ELR (cell line): ENCODE data around the gene WDHD1.
A peak's percentile ranks its signal among the peaks of the same experiment; 100 is the strongest.
"Not testable (repeated sequence)": the region's sequence is repeated elsewhere in the genome, so short reads cannot be mapped to it uniquely, and the experiment has no call there.

Experiments used
- DNase-seq: peaks from one replicate; pipeline ENCODE4 v3.0.0-alpha.2; 2015; ENCODE audit warnings: low read depth

WDHD1 gene

DNA sequence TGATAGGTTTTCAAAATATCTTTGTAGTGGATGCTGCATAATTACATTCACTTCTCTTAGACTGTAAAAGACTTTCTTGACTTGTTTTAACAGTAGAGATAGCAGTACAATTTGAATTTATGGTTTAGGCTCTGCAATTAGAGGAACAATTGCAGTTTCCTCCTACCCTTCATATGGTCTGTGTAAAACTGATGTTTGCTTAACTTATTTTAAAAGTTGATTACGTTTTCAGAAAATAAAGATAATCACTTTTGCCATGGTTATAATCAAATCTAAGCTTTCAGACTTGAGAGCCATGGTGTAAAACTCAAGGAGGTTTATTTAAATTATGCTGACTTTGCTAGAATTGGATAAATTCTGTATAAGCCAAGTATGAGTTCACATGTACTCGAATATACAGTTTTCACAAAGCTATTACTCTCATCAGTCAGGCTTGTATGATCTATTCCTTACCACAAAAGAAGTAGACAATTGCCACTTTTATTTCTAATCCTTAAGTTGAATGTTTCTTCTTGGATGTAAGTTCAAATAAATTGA lies 22.1 kb upstream of the WDHD1 start:
- no peak for DNase-seq

DNA sequence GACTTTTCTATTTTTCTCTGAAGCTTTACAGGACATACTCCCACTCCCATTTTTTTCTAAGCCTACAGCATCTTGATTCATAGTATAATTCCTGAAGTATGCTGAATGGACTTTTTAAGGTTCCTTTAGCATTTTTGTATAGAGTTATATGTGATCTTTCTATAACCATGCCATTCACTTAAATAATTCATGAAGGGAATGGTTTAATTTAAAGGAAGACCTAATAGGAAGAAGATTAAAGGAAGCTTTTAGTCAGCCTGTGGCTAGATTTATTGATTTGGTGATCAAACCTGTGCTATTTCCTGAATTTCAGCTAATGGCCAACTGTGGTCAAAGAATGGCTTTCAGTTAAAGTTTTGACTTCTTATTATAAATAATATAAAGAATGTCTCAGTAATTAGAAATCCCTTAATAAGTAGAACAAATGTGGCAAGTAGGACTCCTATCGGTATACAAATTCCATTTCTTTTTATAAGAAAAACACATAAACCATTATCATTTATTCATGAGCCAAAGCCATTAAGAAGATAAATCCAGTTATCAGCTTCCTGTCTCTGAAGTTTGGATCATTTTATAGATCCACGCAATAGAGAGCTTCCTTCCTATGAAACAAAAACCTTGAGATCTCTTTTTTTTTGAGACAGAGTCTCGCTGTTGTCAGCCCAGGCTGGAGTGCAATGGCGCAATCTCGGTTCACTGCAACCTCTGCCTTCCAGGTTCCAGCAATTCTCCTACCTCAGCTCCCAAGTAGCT lies 20.6 kb upstream of the WDHD1 start:
- no peak for DNase-seq

DNA sequence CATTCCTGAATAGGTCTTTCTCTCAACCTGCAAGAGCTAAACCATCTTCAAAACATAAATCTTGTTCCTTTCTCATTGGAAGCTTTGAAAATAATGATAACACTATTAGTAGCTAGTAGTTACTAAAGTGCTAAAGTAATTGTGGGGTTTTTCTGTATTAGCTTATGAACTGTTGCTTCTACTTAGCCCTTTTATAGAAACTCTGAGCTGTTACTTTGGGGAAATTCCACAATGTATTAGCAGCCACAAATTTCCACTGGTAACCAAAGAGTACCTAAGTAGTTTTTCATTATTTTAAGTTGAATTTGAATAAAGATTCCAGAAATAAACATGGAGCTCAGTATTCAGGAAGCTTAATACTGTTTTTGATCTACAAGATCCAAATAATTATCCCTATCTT lies 18.2 kb upstream of the WDHD1 start:
- DNase-seq, result no peak

DNA sequence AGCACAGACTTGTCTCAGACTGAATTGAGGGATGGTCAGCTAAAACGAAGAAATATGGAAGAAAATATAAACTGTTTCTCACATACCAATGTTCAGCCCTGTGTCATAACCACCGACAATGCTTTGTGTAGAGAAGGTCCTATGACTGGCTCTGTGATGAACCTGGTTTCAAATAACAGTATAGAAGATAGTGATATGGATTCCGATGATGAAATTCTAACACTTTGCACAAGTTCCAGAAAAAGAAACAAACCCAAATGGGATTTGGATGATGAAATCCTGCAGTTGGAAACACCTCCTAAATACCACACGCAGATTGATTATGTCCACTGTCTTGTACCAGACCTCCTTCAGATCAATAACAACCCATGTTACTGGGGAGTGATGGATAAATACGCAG lies 16.6 kb upstream of the WDHD1 start:
- DNase-seq, result no peak

DNA sequence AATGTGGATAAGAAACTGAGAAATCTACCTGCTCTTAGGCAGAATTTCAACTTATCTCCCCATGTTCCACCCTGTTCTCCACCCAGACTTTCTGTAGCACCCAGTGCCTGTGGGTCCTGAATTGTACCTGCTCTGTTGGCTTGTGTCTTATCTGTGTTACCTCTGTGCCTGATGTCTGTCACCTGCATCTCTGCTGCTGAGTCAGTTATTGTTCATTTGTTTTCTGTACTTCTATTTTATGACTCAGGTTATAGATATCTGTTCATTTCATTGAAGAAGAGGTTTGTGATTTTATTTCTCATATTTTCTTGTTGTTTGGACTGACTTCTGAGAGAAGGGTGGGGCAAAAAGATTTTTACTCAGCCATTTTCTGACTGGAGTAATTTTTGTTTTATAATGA lies 11.8 kb upstream of the WDHD1 start:
- DNase-seq, result peak; percentile 60

DNA sequence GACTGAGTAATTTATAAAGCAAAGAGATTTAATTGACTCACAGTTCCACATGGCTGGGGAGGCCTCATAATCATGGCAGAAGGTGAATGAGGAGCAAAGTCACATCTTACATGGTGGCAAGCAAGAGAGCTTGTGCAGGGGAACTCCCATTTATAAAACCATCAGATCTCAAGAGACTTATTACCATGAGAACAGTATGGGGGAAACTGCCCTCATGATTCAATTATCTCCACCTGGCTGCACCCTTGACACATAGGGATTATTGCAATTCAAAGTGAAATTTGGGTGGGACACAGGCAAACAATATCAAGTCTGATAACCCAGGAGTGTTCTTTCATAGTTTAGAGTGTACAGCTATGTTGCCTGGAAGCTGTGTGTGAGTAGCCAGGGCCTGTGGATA lies 11.1 kb upstream of the WDHD1 start:
- not testable (repeated sequence) for DNase-seq

DNA sequence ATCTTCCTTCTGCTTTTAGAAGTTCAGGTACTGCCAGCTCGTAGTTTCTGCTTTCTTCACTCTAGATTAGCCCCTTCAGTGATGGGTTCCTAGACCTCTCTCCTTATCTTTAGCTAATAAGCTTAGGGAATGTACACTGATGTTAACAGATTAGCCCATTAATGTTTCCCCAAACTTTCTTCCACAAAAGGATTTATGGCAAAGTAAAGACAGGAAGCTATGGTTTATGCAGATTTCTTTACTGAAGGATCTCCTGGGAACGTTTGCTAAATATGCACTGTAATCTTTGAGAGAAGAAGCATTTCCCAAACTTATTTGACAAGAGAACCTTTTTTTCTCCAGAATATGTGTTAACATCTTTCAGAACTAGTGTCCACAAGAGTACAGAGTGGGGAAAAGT lies 4.3 kb upstream of the WDHD1 start:
- no peak for DNase-seq

DNA sequence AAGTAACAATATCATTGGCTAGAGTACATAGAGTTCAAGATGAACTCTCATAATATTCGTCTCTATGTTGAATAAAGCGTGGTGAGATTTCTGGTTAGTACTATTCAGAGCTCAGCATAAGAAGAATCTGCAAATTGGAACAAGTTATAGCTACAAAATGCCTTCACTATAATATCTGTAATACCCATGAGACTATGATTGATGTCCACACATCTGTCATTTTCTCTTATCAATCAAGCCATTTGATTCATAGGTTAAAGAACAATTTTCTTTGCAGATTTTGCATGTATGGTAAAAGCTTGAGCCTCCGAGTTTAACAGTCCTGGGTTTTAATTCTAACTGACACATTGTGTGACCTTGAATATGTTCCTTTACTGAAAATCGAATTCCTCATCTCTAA lies 1.6 kb upstream of the WDHD1 start:
- no peak for DNase-seq

DNA sequence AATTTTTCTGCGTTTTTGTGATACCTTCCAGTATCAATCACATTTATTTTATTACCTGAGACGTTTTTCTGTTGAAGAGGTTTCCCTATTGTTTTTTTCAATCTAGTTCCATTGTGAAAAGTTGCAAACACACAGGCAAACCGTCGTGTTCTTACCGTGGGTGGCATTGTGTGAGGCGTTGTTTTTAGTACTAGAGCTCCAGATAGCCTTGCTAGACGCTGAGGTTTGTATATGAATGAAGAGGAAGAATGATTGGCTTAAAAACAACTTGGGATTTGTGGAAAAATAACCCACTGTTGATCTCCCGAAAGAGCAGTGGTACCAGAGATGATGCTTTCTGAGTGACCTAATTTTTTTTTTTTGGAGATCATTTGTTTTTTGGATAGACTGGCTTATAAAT lies 1.2 kb upstream of the WDHD1 start:
- peak; percentile 30 for DNase-seq

DNA sequence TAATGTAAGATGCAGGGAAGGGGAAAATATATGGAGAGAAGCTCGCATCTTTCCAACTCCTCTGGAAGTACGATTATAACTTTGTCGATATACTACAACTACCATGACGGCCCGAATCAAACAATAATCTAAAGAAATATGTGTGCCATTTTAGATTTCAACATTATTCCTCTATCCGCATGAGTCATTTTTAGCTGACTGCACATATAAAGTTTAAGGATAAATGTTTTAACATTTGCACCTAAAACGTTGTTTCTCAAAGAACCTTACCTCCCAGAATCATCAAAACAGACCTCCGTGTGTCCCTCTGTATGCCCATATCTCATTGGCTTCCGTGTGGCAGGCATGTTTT lies 482 bp downstream of the WDHD1 start:
- no peak for DNase-seq

DNA sequence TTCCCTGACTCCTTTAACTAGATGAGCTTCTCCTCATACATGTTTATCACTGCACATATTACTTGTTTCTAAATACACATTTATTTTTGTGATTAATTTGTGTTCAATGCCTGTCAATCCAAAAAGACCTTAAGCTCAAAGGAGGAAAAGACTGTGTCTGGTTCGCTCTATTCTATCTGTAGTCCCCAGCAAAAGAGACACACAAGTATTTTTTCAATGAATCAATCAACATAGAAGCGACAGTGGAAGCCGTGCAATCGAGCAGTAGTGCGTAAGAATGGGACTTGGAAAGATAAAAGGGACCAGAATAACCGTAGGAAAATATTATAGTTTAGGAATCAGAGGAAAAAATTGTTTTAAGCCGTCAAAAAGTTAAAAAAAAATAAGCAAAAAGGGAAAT lies 951 bp downstream of the WDHD1 start:
- DNase-seq, result no peak

DNA sequence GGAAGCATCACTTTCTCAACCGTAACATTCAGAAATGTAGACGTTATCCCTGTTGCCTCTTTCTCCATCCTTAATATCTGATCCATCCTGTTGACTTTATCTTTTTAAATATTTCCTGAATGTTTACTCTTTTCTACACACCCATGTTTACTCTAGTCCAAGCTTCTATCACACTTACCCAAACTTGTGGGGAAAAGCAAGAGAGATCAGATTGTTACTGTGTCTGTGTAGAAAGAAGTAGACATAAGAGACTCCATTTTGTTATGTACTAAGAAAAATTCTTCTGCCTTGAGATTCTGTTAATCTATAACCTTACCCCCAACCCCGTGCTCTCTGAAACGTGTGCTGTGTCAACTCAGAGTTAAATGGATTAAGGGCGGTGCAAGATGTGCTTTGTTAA lies 2.5 kb downstream of the WDHD1 start:
- DNase-seq, result not testable (repeated sequence)

DNA sequence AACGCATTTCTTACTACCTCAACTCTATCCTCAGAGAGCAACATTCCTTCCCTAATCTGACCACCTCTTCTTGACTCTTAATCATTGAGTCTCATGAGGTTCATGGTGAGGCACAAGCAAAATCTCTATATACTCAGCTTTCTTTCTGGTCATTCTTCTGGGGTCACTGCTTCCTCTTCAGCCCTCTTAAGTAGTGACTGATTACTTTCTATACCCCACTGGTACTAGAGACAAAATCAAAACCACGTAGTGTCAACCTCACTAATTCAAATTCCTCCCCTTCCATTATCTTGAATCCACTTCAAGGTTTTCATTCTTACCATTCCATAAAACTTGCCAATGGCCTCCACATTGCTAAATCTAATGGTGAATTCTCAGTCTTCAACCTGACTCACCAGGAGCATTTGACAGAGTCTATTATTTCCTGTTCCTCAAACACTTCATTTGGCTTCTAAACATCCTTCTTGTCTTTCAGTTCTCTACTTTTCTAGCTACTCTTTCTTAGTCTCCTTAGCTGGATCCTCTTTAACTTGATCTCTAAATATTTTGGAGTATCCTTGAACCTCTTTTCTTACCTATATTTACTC lies 6.8 kb downstream of the WDHD1 start:
- DNase-seq, result no peak

DNA sequence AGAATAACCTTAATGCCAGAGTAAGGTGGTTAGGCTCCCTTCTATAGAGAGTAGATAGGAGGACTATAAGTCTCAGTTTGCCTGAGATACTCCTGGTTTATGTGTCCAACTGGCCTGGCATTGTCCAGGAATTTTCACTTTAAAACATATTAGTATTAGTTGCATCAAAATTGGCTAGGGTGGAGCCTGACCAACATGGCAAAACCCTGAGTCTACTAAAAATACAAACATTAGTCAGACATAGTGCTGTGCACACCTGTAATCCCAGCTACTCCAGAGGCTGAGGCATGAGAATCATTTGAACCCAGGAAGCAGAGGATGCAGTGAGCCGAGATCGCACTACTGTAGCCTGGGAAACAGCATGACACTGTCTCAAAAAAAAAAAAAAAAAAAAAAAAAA lies 11.9 kb downstream of the WDHD1 start:
- DNase-seq, result no peak

DNA sequence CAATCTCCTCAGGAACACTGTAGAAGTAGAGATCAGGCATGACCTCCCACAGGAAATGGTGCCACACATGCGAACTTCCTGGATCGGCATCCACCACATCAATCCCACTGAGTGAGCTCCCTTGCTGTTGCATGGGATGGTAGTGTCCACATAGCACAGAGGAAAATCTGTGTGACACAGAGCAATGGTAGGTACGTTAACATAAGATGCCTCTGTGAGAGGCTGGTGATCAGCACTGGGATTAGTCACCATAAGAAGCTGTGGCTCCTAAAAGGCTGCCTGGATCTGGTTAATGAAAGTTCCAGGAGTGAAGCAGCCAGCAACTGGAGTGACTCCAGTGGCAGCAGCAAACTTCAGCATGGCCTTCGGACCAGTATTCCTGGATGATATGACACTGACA lies 21.8 kb downstream of the WDHD1 start:
- DNase-seq, result peak; percentile 34

DNA sequence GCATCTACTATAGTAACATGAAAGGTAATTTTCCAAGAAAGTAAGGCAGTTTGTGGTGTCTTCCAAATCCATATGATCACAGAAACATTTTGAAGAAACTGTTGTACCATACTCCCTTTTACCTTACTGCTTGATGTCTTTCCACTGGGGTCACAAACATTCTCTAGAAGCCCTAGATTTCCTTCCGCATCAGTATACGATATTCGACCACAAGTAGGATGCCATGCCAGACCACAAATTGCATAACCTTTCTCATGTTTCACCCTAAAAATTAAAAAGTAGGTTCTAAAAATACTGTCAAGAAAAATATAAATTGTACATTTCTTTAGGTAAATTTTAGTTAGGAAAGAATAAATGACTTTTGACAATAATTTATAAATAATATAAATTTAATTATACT lies 26.5 kb downstream of the WDHD1 start:
- DNase-seq, result no peak

DNA sequence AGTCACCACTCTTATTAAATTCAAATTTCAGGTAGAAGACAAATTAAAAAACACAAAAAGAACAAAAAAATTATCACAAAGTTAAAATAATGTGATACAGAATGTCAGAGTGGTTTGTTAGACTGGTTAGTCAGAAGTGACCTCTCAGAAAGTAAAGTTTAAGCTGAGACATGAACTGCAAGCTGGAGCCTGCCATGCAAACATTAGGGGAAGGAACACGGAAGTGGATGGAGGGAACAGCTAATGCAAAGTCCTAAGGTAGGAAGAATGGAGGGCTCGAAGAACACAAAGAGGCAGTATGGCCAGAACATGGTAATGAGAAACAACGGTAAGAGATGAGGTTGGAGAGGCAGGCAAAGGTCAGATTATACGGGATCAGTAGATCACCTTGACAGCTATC lies 41.7 kb downstream of the WDHD1 start:
- DNase-seq, result no peak

DNA sequence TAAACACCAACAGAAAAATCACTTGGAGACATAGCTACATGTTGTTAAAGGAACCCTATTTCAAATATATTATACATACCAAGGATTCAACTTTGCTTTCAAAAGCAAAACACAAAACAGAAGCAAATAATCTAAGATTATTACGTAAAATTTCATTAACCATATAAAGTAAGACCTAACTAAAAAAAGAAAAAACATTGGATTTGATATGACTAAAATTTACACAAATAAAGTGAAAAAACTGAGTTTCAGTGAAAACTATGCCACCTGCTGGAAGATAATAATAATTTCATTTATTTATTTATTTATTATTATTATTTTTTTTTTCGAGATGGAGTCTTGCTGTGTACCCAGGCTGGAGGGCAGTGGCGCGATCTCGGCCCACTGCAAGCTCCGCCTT lies 45.2 kb downstream of the WDHD1 start:
- peak; percentile 54 for DNase-seq

DNA sequence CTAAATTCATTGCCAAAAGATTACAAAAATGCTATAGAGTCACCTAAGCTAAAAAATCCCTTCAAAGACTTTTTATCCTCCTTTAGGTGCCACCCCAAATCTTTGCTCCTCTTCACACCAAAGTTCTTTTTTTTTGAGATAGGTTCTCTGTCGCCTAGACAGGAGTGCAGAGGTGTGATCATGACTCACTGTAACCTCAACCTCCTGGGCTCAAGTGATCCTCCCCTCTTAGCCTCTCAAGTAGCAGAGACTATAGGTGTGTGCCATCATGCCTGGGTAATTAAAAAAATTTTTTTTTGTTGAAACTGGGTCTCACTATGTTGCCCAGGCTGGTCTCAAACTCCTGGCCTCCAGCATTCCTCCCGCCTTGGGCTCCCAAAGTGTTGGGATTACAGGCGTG lies 47.9 kb downstream of the WDHD1 start:
- DNase-seq, result no peak

DNA sequence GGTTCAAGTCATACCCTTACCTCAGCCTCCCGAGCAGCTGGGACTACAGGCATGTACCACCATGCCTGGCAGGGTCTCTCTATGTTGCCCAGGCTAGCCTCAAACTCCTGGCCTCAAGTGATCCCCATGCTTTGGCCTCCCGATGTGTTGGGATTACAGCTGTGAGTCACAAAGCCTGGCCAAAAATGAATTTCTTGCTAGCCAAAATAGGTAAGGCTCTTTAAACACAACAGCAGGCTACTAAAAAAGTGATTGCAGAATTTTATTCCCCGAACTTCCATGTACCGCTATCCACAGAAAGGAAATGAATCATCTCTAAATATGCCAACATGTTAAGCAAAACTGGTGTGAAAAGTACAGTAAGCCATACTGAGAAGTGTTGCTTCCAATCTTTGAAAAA lies 50.6 kb downstream of the WDHD1 start:
- DNase-seq, result peak; percentile 81

DNA sequence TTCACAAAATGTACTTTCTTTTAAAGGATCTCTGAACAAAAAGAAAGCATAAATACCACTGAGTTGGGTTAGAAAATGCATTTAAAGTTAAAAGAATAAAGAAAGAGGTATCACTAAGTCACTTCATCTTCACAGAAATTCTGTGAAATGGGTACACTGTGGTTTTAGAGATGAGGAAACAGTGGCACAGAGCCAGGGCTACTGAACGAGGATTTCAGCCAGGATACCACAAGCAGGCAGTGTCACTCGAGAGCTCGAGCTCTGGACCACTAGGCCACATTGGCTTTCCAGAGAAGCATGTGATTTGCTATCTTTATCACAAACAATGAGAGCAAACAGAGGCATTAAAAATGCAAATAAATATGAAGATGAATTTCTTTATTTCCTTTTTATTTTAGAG lies 51.0 kb downstream of the WDHD1 start:
- peak; percentile 2 for DNase-seq

DNA sequence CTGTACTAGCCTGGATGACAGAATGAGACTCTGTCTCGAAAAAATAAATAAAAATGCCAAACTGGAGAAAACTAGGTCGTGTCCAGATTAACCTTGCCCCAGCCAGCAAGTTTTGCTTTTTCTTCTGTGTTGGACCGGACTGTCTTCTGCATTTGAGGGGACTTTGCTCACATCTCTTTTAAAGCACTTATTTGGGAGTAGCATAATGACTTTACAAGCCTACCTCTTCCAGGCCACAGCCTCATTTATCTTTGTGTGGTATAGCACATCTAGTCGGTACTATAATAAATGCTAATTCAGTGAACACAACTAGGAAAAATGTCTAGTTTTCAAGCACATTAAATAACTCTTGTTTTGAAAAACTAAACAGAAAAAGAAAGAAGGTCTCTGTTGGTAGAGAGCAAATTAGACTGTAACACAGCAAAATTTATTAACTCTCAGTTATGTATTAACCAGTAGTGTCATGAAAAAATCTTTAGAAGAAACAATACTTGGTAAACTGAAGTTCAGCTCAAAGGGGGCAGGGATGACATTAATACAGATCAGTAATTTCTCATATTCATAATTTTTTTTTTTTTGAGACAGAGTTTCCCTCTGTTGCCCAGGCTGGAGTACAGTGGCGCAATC lies 52.0 kb downstream of the WDHD1 start:
- no peak for DNase-seq

DNA sequence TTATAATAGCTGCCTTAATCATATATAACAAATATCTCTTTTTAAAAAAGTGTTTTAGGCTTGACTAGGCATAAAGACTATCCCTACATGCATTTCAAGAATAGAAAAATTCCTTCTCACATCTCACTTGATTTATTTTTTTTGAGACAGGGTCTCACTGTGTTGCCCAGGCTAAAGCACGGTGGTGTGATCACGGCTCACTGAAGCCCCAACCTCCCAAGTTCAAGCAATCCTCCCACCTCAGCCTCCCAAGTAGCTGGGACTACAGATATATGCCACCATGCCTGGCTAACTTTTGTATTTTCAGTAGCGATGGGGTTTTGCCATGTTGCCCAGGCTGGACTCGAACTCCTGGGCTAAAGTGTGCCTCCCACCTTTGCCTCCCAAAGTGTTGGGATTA lies 59.4 kb downstream of the WDHD1 start:
- DNase-seq, result no peak

DNA sequence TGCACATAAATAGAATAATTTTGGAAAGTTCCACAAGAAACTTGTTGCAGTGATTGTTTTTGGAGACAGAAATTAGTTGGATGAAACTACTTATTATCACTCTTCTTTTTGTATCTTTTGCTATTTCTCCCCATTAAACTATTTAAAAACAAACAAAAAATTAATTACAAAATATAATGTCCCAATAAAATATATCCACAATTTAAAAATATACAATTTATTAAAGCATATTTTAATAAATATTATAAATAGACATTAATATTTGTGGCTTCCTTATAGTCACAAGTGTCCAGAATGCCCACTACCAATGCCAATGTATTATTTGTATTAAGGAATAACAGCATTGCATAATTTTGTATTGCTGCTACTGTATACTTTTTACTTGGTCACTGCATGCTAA lies 71.8 kb downstream of the WDHD1 start:
- no peak for DNase-seq
